ENCODE measurements around the gene NECAB3.

NECAB3 gene

GRCh38 chr20:33676652-33677645 lies 2.7 kb upstream of the NECAB3 start:
- DNase-seq: no peak

GRCh38 chr20:33676121-33676520 lies 1.9 kb upstream of the NECAB3 start:
- DNase-seq: no peak

- DNase-seq: no peak
Observed at GRCh38 chr20:33675136-33675959, 1.1 kb upstream of the NECAB3 start.

- DNase-seq: no peak
Observed at GRCh38 chr20:33673410-33674293, 576 bp downstream of the NECAB3 start.

DNA sequence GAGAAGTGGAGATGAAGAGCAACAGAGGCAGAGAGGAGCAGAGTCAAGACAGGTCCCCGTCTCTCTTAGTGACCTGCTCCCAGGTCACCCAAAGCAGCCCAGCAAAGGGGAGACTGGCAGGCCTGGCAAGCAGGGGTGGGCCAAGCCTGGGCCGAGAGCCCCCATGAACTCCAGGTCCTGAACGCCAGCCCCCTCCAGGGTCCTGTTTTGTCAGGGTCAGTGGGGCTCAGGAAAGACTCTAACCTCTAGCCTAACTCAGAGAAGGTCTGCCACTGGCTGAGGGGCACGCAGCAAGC lies 1.2 kb downstream of the NECAB3 start:
- DNase-seq: no peak

- no peak for DNase-seq
Observed at GRCh38 chr20:33672426-33673113, 1.7 kb downstream of the NECAB3 start.

GRCh38 chr20:33671573-33672288 lies 2.5 kb downstream of the NECAB3 start:
- DNase-seq: no peak

- no peak for DNase-seq
Observed at GRCh38 chr20:33670715-33671499, 3.3 kb downstream of the NECAB3 start.

DNA sequence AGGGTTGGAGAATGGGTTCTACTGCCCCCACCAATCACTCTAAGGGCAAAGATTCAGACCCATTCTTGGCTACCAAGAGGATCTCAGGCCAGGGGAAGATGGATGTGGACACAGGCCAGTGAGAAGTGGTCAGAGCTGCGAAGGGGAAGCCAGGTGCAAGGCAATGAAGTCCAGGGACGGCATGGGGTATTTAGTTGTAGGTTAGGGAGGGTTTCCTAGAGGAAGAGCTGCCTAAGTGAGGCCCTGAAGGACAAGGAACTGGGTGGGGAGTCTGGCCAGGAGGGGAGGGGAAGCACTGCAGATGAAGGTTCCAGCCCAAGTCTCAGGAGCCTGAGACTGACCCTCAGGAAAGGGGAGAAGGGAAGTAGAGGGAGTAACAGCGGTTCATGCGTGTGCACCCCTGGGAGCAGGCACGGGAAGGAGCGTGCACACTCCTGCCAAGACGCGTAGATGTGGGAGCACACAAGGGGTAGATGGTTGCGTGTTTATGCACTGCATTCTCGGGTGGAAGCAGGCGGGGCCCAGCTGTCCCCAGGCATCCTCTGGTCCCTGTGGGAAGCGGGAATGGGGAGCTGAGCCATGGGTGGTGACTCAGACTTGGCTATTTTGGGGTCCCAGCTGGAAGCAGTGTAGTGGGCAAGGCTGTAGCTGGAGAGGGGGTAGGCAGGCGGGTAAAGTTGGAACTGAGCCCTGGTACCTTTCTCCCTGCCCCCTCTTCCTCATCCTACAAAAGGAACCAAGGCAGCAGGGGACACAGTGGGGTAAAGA lies 4.2 kb downstream of the NECAB3 start:
- DNase-seq: no peak

DNA sequence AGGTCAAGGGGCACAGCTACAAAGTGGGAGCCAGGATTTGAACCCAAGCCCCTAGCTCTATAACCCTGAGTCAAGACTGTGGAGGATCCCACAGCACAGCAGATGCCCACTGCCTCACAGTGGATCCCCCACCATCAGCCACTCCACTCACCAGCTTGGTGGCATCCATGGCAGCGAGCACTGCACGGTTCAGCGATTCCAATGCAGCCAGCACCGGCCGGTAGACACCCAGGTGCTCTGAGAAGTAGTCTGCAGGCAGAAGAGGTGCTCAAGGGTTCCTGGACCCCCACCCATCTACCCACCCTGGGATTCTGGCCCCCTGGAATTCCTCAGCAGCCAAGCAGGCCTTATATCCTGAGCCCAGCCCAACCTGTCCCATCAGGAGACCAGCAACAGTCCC lies 5.0 kb downstream of the NECAB3 start:
- no peak for DNase-seq

DNA sequence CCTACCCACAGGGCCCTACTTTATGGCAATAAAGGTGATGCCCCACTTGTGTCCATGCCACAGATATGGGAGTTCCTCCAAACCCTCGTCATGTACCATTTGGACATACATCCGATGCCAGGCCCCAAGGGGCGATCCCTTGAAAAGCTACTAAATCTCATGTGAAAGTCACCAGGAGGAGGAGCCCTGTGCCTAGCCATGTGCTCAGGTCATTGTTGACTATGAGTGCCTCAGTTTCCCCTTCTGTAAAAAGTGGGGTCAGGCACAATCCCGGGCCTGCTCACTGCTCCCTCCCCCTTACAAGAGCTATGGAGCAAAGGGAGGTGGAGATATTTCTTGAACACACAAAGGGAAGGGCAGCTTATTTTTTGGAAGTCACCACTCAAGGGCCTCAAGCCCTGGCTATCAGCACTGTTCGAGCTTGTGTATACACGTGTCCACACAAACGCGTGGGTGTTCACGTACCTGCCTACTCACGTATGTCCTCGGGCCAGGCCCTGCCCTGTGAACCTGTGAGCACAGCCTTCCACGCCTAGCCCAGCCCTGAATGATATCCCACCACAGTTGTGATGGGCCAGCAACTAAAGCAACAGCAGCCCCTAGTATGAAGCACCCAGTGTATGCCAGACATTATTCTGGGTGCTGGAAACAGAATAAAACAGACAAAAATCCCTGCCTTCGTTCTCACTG lies 5.6 kb downstream of the NECAB3 start:
- DNase-seq: no peak

DNA sequence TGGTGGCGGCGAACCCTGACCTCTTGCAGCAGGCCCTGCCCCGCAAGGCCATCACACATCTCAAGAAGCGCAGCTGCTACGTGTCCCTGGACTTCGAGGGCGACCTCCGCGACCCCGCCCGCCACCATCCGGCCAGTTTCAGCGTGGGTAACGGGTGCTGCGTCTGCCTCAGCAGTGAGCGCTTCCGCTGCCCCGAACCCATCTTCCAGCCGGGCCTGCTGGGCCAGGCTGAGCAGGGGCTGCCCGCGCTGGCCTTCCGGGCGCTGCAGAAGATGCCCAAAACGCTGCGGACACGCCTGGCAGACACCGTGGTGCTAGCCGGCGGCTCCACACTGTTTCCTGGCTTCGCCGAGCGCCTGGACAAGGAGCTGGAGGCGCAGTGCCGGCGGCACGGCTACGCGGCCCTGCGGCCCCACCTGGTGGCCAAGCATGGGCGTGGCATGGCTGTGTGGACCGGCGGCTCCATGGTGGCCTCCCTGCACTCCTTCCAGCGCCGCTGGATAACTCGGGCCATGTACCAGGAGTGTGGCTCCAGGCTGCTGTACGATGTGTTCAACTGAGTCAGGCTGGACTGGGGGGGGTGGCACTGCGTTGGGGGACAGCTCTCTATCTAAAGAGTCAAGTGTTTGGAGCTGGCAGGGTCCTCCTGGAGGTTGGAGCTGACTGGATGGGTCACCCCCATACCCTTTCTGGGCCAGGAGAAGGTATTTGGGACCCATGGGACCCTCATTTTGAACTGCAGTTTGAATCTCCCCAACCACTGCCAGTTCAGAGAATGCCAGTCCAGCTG lies 6.4 kb downstream of the NECAB3 start:
- no peak for DNase-seq

GRCh38 chr20:33667245-33667675 lies 7.0 kb downstream of the NECAB3 start:
- no peak for DNase-seq

GRCh38 chr20:33666293-33667244 lies 7.7 kb downstream of the NECAB3 start, which contains the start of gene ACTL10:
ACTL10 (plus strand) TSS chr20:33666943; CDS start chr20:33667498, 555 bp downstream.
- peak; percentile 28 for DNase-seq

DNA sequence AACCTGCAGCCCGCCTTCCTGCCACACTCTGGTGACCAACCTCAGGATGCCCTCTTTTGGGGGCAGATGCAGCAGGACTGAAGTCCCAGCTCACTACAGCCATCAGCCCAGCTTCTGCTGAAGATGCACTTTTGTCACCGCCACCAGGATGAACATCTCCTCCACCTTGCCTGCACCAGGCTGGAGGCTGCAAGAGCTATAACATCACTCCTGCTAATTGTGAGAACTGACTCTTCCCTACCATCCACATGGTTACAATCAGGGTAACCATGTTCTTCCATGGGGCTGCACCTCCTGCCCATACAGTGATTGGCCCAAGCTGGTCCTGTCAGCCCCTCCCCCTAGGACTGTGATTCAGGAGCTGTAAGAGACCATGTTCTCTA lies 9.5 kb downstream of the NECAB3 start:
- no peak for DNase-seq

GRCh38 chr20:33664085-33664761 lies 10.0 kb downstream of the NECAB3 start:
- no peak for DNase-seq
